ENCODE data around the gene KPNA6. TPM values are rescaled to one million over a fixed set of nuclear protein-coding genes. Genes with fewer than 3 reads are reported as not detected.
"Not testable (repeated sequence)": the region's sequence is repeated elsewhere in the genome, so short reads cannot be mapped to it uniquely, and the experiment has no call there.

Gene KPNA6
- polyA plus RNA-seq, 1 donor (not counting 4 experiments of a cell fraction or from before 2014, with no cell fraction given), result 42.6 TPM

DNA sequence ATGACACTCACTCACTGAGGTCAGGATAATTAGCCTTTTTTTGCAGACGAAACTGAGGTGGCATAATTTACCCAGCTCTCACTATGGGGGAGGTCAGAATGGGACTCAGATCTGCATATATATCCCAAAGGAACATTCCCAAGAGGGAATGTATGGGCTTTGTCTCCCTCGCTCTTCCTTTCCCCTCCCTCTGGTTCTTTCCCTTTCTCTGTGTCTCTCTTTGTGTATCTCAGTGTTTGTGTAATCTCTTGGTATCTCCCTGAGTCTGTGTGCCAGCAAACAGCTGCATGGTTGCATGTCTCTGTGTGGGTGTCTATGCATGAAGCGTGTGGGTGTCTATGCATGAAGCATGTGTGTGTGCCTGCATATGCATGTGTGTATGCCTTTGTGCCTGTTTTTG lies 30.4 kb upstream of the KPNA6 start:
- Histone ChIP-seq H3K9me3 (ENCODE audit: control insufficient read depth, low read depth, low read length) (no peaks in the 10 kb centered on the region), H3K27ac (ENCODE audit: control insufficient read depth, insufficient read depth, low read length) (no peak overlapping the region), H3K79me2 (ENCODE audit: control insufficient read depth, insufficient read depth, low read length) (peaks cover 8% of the 10 kb centered on the region), H3K27me3 (ENCODE audit: control insufficient read depth, extremely low read depth, insufficient read depth, low read length) (no peaks in the 10 kb centered on the region), H3K4me3 (ENCODE audit: control insufficient read depth in 2 of 3, extremely low read depth in 1 of 3, insufficient read depth in 2 of 3, low read depth in 1 of 3, low read length in 3 of 3) (no peak overlapping the region), H3K36me3 (ENCODE audit: control insufficient read depth in 2 of 2, extremely low read depth in 1 of 2, insufficient read depth in 2 of 2, low read length in 2 of 2) (peaks cover 11 to 18% of the 10 kb centered on the region in 2 experiments), H2AFZ (ENCODE audit: control insufficient read depth, low read length) (no peak overlapping the region), H3K4me1 (ENCODE audit: control insufficient read depth, extremely low read depth, insufficient read depth, low read length) (peaks cover 4% of the 10 kb centered on the region), H3K9me1 (ENCODE audit: control insufficient read depth, extremely low read depth, insufficient read depth, low read length) (no peaks in the 10 kb centered on the region), H4K20me1 (ENCODE audit: control insufficient read depth, extremely low read depth, insufficient read depth, low read length) (no peaks in the 10 kb centered on the region), H3K4me2 (ENCODE audit: control insufficient read depth, extremely low read depth, insufficient read depth, low read depth, low read length) (no peak overlapping the region), H3K9ac (ENCODE audit: control insufficient read depth, extremely low read depth, insufficient read depth, low read length) (no peak overlapping the region)
- DNase-seq (ENCODE audit: low read depth, low spot score) (no peak), FAIRE-seq (no peak)
- no peak for TF ChIP-seq EZH2 (IDR thresholded peaks at IDR 0.05; ENCODE audit: low read length)
- TF ChIP-seq, protein P1, sequence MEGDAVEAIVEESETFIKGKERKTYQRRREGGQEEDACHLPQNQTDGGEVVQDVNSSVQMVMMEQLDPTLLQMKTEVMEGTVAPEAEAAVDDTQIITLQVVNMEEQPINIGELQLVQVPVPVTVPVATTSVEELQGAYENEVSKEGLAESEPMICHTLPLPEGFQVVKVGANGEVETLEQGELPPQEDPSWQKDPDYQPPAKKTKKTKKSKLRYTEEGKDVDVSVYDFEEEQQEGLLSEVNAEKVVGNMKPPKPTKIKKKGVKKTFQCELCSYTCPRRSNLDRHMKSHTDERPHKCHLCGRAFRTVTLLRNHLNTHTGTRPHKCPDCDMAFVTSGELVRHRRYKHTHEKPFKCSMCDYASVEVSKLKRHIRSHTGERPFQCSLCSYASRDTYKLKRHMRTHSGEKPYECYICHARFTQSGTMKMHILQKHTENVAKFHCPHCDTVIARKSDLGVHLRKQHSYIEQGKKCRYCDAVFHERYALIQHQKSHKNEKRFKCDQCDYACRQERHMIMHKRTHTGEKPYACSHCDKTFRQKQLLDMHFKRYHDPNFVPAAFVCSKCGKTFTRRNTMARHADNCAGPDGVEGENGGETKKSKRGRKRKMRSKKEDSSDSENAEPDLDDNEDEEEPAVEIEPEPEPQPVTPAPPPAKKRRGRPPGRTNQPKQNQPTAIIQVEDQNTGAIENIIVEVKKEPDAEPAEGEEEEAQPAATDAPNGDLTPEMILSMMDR (optimal IDR thresholded peaks at IDR 0.05 in 1 of 3, IDR thresholded peaks at IDR 0.05 in 1 of 3, conservative IDR thresholded peaks at IDR 0.05 in 1 of 3; ENCODE audit: extremely low read depth in 1 of 3, insufficient read depth in 2 of 3, low read length in 3 of 3), result no peak
- dilution Hi-C loops (cut with MboI; ENCODE audit: extremely low pct_ligation_motif_present, low sequenced_read_pairs), result no loop called here

- Histone ChIP-seq H3K9me1 (ENCODE audit: control insufficient read depth, extremely low read depth, insufficient read depth, low read length) (no peaks in the 10 kb centered on the region), H2AFZ (ENCODE audit: control insufficient read depth, low read length) (no peak overlapping the region), H3K79me2 (ENCODE audit: control insufficient read depth, insufficient read depth, low read length) (no peaks in the 10 kb centered on the region), H3K27ac (ENCODE audit: control insufficient read depth, insufficient read depth, low read length) (no peak overlapping the region), H3K36me3 (ENCODE audit: control insufficient read depth in 2 of 2, extremely low read depth in 1 of 2, insufficient read depth in 2 of 2, low read length in 2 of 2) (peaks cover 8 to 13% of the 10 kb centered on the region in 2 experiments), H3K9ac (ENCODE audit: control insufficient read depth, extremely low read depth, insufficient read depth, low read length) (no peak overlapping the region), H3K4me1 (ENCODE audit: control insufficient read depth, extremely low read depth, insufficient read depth, low read length) (no peaks in the 10 kb centered on the region), H3K27me3 (ENCODE audit: control insufficient read depth, extremely low read depth, insufficient read depth, low read length) (no peaks in the 10 kb centered on the region), H3K9me3 (ENCODE audit: control insufficient read depth, low read depth, low read length) (no peaks in the 10 kb centered on the region), H3K4me3 (ENCODE audit: control insufficient read depth in 2 of 3, extremely low read depth in 1 of 3, insufficient read depth in 2 of 3, low read depth in 1 of 3, low read length in 3 of 3) (no peak overlapping the region), H3K4me2 (ENCODE audit: control insufficient read depth, extremely low read depth, insufficient read depth, low read depth, low read length) (no peak overlapping the region), H4K20me1 (ENCODE audit: control insufficient read depth, extremely low read depth, insufficient read depth, low read length) (no peaks in the 10 kb centered on the region)
- DNase-seq (ENCODE audit: low read depth, low spot score) (no peak), FAIRE-seq (no peak)
- dilution Hi-C loops (cut with MboI; ENCODE audit: extremely low pct_ligation_motif_present, low sequenced_read_pairs), result no loop called here
- no peak for TF ChIP-seq EZH2 (IDR thresholded peaks at IDR 0.05; ENCODE audit: low read length)
- TF ChIP-seq, protein P1 (optimal IDR thresholded peaks at IDR 0.05 in 1 of 3, IDR thresholded peaks at IDR 0.05 in 1 of 3, conservative IDR thresholded peaks at IDR 0.05 in 1 of 3; ENCODE audit: extremely low read depth in 1 of 3, insufficient read depth in 2 of 3, low read length in 3 of 3), result no peak
Measured at GRCh38 chr1:32082022-32082421, 25.8 kb upstream of the KPNA6 start.

- H4K20me1 ChIP-seq (ENCODE audit: control insufficient read depth, extremely low read depth, insufficient read depth, low read length), result not testable (repeated sequence)
Measured at GRCh38 chr1:32086381-32086780, 21.5 kb upstream of the KPNA6 start.

More at GRCh38 chr1:32086381-32086780, 21.5 kb upstream of the KPNA6 start:
- H3K27ac ChIP-seq (ENCODE audit: control insufficient read depth, insufficient read depth, low read length); dilution Hi-C loops (cut with MboI; ENCODE audit: extremely low pct_ligation_motif_present, low sequenced_read_pairs); H3K9me1 ChIP-seq (ENCODE audit: control insufficient read depth, extremely low read depth, insufficient read depth, low read length); H3K9me3 ChIP-seq (ENCODE audit: control insufficient read depth, low read depth, low read length); H3K27me3 ChIP-seq (ENCODE audit: control insufficient read depth, extremely low read depth, insufficient read depth, low read length); DNase-seq (ENCODE audit: low read depth, low spot score); H3K79me2 ChIP-seq (ENCODE audit: control insufficient read depth, insufficient read depth, low read length); H3K4me2 ChIP-seq (ENCODE audit: control insufficient read depth, extremely low read depth, insufficient read depth, low read depth, low read length); FAIRE-seq; H3K4me3 ChIP-seq (ENCODE audit: control insufficient read depth in 2 of 3, extremely low read depth in 1 of 3, insufficient read depth in 2 of 3, low read depth in 1 of 3, low read length in 3 of 3); H3K4me1 ChIP-seq (ENCODE audit: control insufficient read depth, extremely low read depth, insufficient read depth, low read length); H2AFZ ChIP-seq (ENCODE audit: control insufficient read depth, low read length); H3K9ac ChIP-seq (ENCODE audit: control insufficient read depth, extremely low read depth, insufficient read depth, low read length); H3K36me3 ChIP-seq (ENCODE audit: control insufficient read depth in 2 of 2, extremely low read depth in 1 of 2, insufficient read depth in 2 of 2, low read length in 2 of 2): not testable (repeated sequence)
